PC-3 (cell line): ENCODE results near the gene JMJD6.

Source experiments
- EZH2 ChIP-seq: fragments of 300-600 bp; sonication (generic); IDR thresholded peaks from one replicate; pipeline ENCODE4 v1.6.1; 2017; ENCODE audit warnings: antibody characterized with exemption, mild to moderate bottlenecking, low read length; ENCODE audit not compliant: unreplicated experiment
- EZH2phosphoT487 ChIP-seq: fragments of 300-600 bp; sonication (generic); IDR thresholded peaks from 2 replicates; pipeline ENCODE4 v1.6.1; 2018; ENCODE audit warnings: mild to moderate bottlenecking, antibody characterized with exemption, low read length, borderline replicate concordance
- TF ChIP-seq, protein P1 (sequence below): fragments of 300-600 bp; sonication (generic); conservative IDR thresholded peaks from 2 replicates; pipeline ENCODE4 v1.5.1; 2017; ENCODE audit warnings: antibody characterized with exemption, low read depth, mild to moderate bottlenecking, low read length

DNA sequence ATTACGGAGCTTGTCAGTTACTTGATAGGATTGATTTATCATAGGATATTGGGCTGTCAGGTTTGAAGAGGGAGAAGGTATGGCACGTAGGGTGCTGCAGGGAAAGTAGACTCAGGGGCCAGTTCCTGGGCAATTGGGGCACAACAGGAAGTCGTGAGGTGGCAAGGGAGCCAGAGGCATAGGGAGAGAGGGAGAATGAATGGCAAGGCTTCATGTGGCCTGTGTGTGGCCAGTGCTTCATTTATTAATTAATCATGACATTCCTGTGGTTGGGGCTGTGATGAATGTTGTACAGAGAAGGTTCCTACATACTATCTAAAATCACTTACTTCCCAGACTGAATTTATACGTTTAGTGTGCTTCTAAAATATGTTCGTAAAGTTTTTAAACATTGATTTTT, 30.9 kb upstream of the JMJD6 start:
- TF ChIP-seq, protein P1, sequence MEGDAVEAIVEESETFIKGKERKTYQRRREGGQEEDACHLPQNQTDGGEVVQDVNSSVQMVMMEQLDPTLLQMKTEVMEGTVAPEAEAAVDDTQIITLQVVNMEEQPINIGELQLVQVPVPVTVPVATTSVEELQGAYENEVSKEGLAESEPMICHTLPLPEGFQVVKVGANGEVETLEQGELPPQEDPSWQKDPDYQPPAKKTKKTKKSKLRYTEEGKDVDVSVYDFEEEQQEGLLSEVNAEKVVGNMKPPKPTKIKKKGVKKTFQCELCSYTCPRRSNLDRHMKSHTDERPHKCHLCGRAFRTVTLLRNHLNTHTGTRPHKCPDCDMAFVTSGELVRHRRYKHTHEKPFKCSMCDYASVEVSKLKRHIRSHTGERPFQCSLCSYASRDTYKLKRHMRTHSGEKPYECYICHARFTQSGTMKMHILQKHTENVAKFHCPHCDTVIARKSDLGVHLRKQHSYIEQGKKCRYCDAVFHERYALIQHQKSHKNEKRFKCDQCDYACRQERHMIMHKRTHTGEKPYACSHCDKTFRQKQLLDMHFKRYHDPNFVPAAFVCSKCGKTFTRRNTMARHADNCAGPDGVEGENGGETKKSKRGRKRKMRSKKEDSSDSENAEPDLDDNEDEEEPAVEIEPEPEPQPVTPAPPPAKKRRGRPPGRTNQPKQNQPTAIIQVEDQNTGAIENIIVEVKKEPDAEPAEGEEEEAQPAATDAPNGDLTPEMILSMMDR = no peak
- no peak for TF ChIP-seq EZH2
- TF ChIP-seq EZH2phosphoT487 = no peak
